Astrocyte (in vitro differentiated cells and primary cell): ENCODE results near the gene CAMK1G. TPM values are rescaled to one million over a fixed set of nuclear protein-coding genes. Genes with fewer than 3 reads are reported as not detected.

Source experiments
- DNase-seq: peaks from one replicate; pipeline ENCODE4 v3.0.0-alpha.2; 2010; ENCODE audit warnings: low read depth
- FAIRE-seq: peaks from 2 replicates; lab custom pipeline; 2011; peaks lifted over from hg19 to GRCh38; lab: Jason Lieb, UNC
- H2AFZ ChIP-seq: 2 replicates; pipeline ENCODE4 v1.6.0; 2012; ENCODE audit warnings: low read depth, low read length, inconsistent platforms
- H3K27ac ChIP-seq: 2 replicates; pipeline ENCODE4 v1.5.1; 2011; ENCODE audit warnings: low read depth, low read length, inconsistent platforms
- H3K27me3 ChIP-seq: 2 replicates; pipeline ENCODE4 v1.6.0; 2011; ENCODE audit warnings: low read length, inconsistent platforms; ENCODE audit not compliant: insufficient read depth
- H3K36me3 ChIP-seq: 2 replicates; pipeline ENCODE4 v1.5.1; 2011; ENCODE audit warnings: low read length, inconsistent platforms; ENCODE audit not compliant: insufficient read depth
- H3K4me1 ChIP-seq: 2 replicates; pipeline ENCODE4 v1.5.1; 2011; ENCODE audit warnings: low read length, inconsistent platforms; ENCODE audit not compliant: insufficient read depth
- H3K4me2 ChIP-seq: 2 replicates; pipeline ENCODE4 v1.6.0; 2012; ENCODE audit warnings: low read length, inconsistent platforms
- H3K4me3 ChIP-seq: 2 replicates; pipeline ENCODE4 v1.5.1; 2011; ENCODE audit warnings: low read depth, mild to moderate bottlenecking, low read length, inconsistent platforms; ENCODE audit not compliant: insufficient read depth
- H3K79me2 ChIP-seq: 2 replicates; pipeline ENCODE4 v1.6.0; 2012; ENCODE audit warnings: mild to moderate bottlenecking, low read length, inconsistent platforms; ENCODE audit not compliant: insufficient read depth
- H3K9ac ChIP-seq: 2 replicates; pipeline ENCODE4 v1.6.0; 2012; ENCODE audit warnings: mild to moderate bottlenecking, low read length, inconsistent platforms
- H3K9me3 ChIP-seq: 2 replicates; pipeline ENCODE4 v1.5.1; 2012; ENCODE audit warnings: low read depth, mild to moderate bottlenecking, low read length, inconsistent platforms; ENCODE audit not compliant: insufficient read depth
- H4K20me1 ChIP-seq: 2 replicates; pipeline ENCODE4 v1.6.0; 2012; ENCODE audit warnings: low read length, inconsistent platforms; ENCODE audit not compliant: insufficient read depth
- H3K27ac Mint-ChIP-seq: one replicate; pipeline ENCODE4 v1.8.0; 2021; ENCODE audit warnings: mild to moderate bottlenecking, mixed read lengths; ENCODE audit not compliant: unreplicated experiment
- H3K27me3 Mint-ChIP-seq: one replicate; pipeline ENCODE4 v1.8.0; 2021; ENCODE audit warnings: low read depth, mixed read lengths; ENCODE audit not compliant: unreplicated experiment
- H3K36me3 Mint-ChIP-seq: one replicate; pipeline ENCODE4 v1.8.0; 2021; ENCODE audit warnings: low read depth, mixed read lengths; ENCODE audit not compliant: unreplicated experiment
- H3K4me1 Mint-ChIP-seq: one replicate; pipeline ENCODE4 v1.8.0; 2021; ENCODE audit warnings: low read depth, mixed read lengths; ENCODE audit not compliant: unreplicated experiment
- H3K4me3 Mint-ChIP-seq: one replicate; pipeline ENCODE4 v1.8.0; 2021; ENCODE audit warnings: mild to moderate bottlenecking, moderate library complexity, mixed read lengths; ENCODE audit not compliant: unreplicated experiment
- H3K9me3 Mint-ChIP-seq: one replicate; pipeline ENCODE4 v1.8.0; 2021; ENCODE audit warnings: mild to moderate bottlenecking, mixed read lengths; ENCODE audit not compliant: unreplicated experiment
- CTCF ChIP-seq: IDR thresholded peaks from 2 replicates; pipeline ENCODE4 v1.5.1; 2011; ENCODE audit warnings: low read depth, mild to moderate bottlenecking, inconsistent platforms, low read length, moderate library complexity; ENCODE audit not compliant: insufficient read depth
- EZH2 ChIP-seq: IDR thresholded peaks from 2 replicates; pipeline ENCODE4 v1.6.1; 2012; ENCODE audit warnings: mild to moderate bottlenecking, low read length, inconsistent platforms; ENCODE audit not compliant: insufficient read depth
- total RNA-seq: library from RNA; stranded (reverse); gene quantifications from 2 replicates; pipeline ENCODE4 v1.2.1, GENCODE V29; 2021

Gene CAMK1G
- total RNA-seq, 1 donor from 2014 or later, result 0.45 TPM

GRCh38 chr1:209586221-209586740 is 2.8 kb downstream of the CAMK1G start:
- DNase-seq (no peak), FAIRE-seq (no peak)
- no peak overlapping the region for H3K4me3 ChIP-seq
- H3K27ac ChIP-seq, result no peak overlapping the region
- peaks cover 12% of the 10 kb centered on the region for H3K27me3 Mint-ChIP-seq
- H3K9me3 Mint-ChIP-seq, result peaks cover 5% of the 10 kb centered on the region
- H3K9me3 ChIP-seq, result no peaks in the 10 kb centered on the region
- H3K4me2 ChIP-seq, result peak overlapping the region; percentile 80
- no peak overlapping the region for H3K27ac Mint-ChIP-seq
- no peaks in the 10 kb centered on the region for H3K36me3 ChIP-seq
- no peaks in the 10 kb centered on the region for H3K79me2 ChIP-seq
- H3K9ac ChIP-seq, result no peak overlapping the region
- peaks cover 12% of the 10 kb centered on the region for H3K4me1 Mint-ChIP-seq
- TF ChIP-seq CTCF (no peak), EZH2 (no peak)
- H3K4me3 Mint-ChIP-seq, result no peak overlapping the region
- peaks cover 4% of the 10 kb centered on the region for H3K36me3 Mint-ChIP-seq
- H3K4me1 ChIP-seq, result peaks cover 12% of the 10 kb centered on the region
- H4K20me1 ChIP-seq, result no peaks in the 10 kb centered on the region
- peaks cover 6% of the 10 kb centered on the region for H3K27me3 ChIP-seq
- no peak overlapping the region for H2AFZ ChIP-seq

GRCh38 chr1:209587789-209588188 is 4.3 kb downstream of the CAMK1G start:
- Mint-ChIP-seq H3K9me3 (peaks cover 5% of the 10 kb centered on the region), H3K27me3 (peaks cover 16% of the 10 kb centered on the region), H3K36me3 (peaks cover 4% of the 10 kb centered on the region), H3K4me1 (peaks cover 12% of the 10 kb centered on the region), H3K4me3 (no peak overlapping the region), H3K27ac (peak overlapping the region; percentile 63)
- no peak overlapping the region for H3K27ac ChIP-seq
- no peak overlapping the region for H2AFZ ChIP-seq
- DNase-seq, result no peak
- no peak for FAIRE-seq
- H3K79me2 ChIP-seq, result no peaks in the 10 kb centered on the region
- no peaks in the 10 kb centered on the region for H3K9me3 ChIP-seq
- H3K27me3 ChIP-seq, result peaks cover 6% of the 10 kb centered on the region
- H3K36me3 ChIP-seq, result no peaks in the 10 kb centered on the region
- TF ChIP-seq CTCF (no peak), EZH2 (no peak)
- H4K20me1 ChIP-seq, result no peaks in the 10 kb centered on the region
- H3K4me1 ChIP-seq, result peaks cover 12% of the 10 kb centered on the region
- no peak overlapping the region for H3K4me3 ChIP-seq
- no peak overlapping the region for H3K4me2 ChIP-seq
- no peak overlapping the region for H3K9ac ChIP-seq

- no peak overlapping the region for H3K4me3 Mint-ChIP-seq
- Histone ChIP-seq H3K27me3 (peaks cover 6% of the 10 kb centered on the region), H3K4me2 (no peak overlapping the region), H3K27ac (no peak overlapping the region), H2AFZ (no peak overlapping the region), H3K79me2 (no peaks in the 10 kb centered on the region), H3K4me3 (no peak overlapping the region), H3K4me1 (peaks cover 8% of the 10 kb centered on the region), H4K20me1 (no peaks in the 10 kb centered on the region), H3K9ac (no peak overlapping the region), H3K36me3 (no peaks in the 10 kb centered on the region), H3K9me3 (no peaks in the 10 kb centered on the region)
- DNase-seq (no peak), FAIRE-seq (no peak)
- no peak overlapping the region for H3K27ac Mint-ChIP-seq
- H3K4me1 Mint-ChIP-seq, result peaks cover 12% of the 10 kb centered on the region
- H3K36me3 Mint-ChIP-seq, result peaks cover 4% of the 10 kb centered on the region
- H3K27me3 Mint-ChIP-seq, result peaks cover 22% of the 10 kb centered on the region
- H3K9me3 Mint-ChIP-seq, result peaks cover 5% of the 10 kb centered on the region
- TF ChIP-seq CTCF (no peak), EZH2 (no peak)
These were observed 5.9 kb downstream of the CAMK1G start for GRCh38 chr1:209589440-209589839.
